Measurements from ENCODE around the gene UBB. TPM values are rescaled to one million over a fixed set of nuclear protein-coding genes. Genes with fewer than 3 reads are reported as not detected.
A peak's percentile ranks its signal among the peaks of the same experiment; 100 is the strongest.
"Not testable (repeated sequence)": the region's sequence is repeated elsewhere in the genome, so short reads cannot be mapped to it uniquely, and the experiment has no call there.

UBB gene
- total RNA-seq, 4 donors from 2014 or later: 697 to 982 (median 790) TPM

DNA sequence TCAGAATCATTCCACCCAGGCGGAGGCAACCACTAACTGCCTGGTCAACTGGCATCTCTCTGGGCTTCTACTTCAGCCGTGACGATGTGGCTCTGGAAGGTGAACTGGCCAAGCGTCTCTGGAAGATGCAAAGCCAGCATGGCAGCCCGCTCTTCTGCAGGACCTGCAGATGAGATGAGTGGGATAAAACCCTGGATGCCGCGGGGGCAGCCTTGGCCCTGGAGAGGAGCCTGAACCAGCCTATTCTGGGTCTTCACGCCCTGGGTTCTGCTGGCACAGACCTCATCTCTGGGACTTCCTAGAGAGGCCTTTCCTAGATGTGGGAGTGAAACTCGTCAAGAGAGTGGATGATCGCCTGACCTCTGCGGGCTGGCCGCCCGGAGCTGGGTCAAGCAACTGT, 10.6 kb downstream of the UBB start:
- Histone ChIP-seq H3K4me1 (peaks cover 0 to 11% (median 0%) of the 10 kb centered on the region in 3 donors), H3K4me3 (no peak overlapping the region), H3K9me3 (no peaks in the 10 kb centered on the region), H3K27ac (no peak overlapping the region), H3K36me3 (no peaks in the 10 kb centered on the region), H3K27me3 (no peaks in the 10 kb centered on the region)
- 100% methylated on average over 1 to 3 of the region's 13 CpGs for WGBS, 2 donors (ENCODE audit: low coverage in 1 of 2)
- ATAC-seq: no peak
- TF ChIP-seq POLR2AphosphoS5 (IDR thresholded peaks at IDR 0.05) (no peak), EP300 (IDR thresholded peaks at IDR 0.05) (no peak), POLR2A (IDR thresholded peaks at IDR 0.05) (no peak)
- TF ChIP-seq, protein P1, sequence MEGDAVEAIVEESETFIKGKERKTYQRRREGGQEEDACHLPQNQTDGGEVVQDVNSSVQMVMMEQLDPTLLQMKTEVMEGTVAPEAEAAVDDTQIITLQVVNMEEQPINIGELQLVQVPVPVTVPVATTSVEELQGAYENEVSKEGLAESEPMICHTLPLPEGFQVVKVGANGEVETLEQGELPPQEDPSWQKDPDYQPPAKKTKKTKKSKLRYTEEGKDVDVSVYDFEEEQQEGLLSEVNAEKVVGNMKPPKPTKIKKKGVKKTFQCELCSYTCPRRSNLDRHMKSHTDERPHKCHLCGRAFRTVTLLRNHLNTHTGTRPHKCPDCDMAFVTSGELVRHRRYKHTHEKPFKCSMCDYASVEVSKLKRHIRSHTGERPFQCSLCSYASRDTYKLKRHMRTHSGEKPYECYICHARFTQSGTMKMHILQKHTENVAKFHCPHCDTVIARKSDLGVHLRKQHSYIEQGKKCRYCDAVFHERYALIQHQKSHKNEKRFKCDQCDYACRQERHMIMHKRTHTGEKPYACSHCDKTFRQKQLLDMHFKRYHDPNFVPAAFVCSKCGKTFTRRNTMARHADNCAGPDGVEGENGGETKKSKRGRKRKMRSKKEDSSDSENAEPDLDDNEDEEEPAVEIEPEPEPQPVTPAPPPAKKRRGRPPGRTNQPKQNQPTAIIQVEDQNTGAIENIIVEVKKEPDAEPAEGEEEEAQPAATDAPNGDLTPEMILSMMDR (IDR thresholded peaks at IDR 0.05): no peak

DNA sequence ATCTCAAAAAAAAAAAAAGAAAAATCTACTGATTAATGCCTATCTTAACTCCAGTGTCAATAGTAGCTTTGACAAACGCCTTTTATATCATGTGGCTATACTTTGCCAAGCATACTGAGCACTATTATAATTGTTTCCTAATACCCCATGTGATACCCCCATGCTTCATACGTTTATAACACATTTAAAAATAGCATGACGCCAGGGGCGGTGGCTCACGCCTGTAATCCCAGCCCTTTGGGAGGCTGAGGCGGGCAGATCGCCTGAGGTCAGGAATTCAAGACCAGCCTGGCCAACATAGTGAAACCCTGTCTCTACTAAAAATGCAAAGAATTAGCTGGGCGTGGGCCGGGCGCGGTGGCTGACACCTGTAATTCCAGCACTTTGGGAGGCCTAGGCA, 11.6 kb downstream of the UBB start:
- H3K27ac ChIP-seq, H3K36me3 ChIP-seq, H3K9me3 ChIP-seq, H3K4me1 ChIP-seq, H3K27me3 ChIP-seq, ATAC-seq, H3K4me3 ChIP-seq: not testable (repeated sequence)
- WGBS, 2 donors (ENCODE audit: low coverage in 1 of 2): 76 to 92% methylated on average over 4 to 8 of the region's 11 CpGs

DNA sequence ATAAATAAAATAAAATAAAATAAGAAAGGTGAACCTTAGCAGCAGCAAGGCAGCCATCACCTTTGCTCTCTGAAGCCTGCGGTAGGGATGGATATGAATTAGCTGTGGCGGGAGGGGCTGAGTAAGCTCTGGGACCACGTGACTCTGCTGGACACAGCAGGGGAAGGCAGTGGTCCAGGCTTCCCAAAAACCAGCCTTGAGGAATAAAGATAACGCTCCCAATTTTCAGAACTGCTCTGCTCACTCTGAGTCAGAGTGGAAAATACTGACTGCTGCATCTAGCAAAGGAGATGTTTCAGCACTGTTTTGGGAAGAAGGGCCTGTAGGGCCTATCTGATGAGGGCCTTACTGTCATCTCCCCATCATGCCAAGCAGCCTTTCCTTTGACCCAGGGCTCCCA, 15.0 kb downstream of the UBB start:
- not testable (repeated sequence) for H3K4me3 ChIP-seq, H3K27ac ChIP-seq, H3K27me3 ChIP-seq, H3K9me3 ChIP-seq, H3K4me1 ChIP-seq, H3K36me3 ChIP-seq
- 30% methylated on average over 4 of the region's 4 CpGs; no CpG with 5 or more reads in 1 of the 2 donors for WGBS, 2 donors (ENCODE audit: low coverage in 1 of 2)
- peak; percentile 89 for ATAC-seq

DNA sequence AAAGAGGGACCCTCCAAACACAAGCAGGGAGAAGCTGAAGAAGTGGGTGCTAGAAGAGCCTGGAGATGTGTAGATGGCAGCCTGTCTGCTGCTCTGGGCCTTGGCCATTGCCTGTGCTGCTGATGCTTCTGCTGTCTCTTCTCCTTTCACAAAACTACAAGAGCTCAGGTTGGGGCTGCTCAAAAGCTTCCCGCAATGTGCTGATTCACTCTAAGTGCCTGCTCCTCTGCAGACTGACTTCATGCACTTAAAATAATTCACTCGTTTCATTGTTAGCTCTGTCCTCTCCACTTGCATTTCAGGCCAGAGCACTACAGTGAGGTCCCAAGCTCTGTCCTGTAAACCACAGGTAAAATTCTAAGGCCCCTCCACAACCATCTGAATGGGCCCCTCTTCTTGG, 15.8 kb downstream of the UBB start:
- WGBS, 2 donors (ENCODE audit: low coverage in 1 of 2): 50 to 83% methylated on average over 2 of the region's 2 CpGs
- not testable (repeated sequence) for H3K9me3 ChIP-seq, H3K4me1 ChIP-seq, ATAC-seq, H3K4me3 ChIP-seq, H3K27ac ChIP-seq, H3K27me3 ChIP-seq, H3K36me3 ChIP-seq

DNA sequence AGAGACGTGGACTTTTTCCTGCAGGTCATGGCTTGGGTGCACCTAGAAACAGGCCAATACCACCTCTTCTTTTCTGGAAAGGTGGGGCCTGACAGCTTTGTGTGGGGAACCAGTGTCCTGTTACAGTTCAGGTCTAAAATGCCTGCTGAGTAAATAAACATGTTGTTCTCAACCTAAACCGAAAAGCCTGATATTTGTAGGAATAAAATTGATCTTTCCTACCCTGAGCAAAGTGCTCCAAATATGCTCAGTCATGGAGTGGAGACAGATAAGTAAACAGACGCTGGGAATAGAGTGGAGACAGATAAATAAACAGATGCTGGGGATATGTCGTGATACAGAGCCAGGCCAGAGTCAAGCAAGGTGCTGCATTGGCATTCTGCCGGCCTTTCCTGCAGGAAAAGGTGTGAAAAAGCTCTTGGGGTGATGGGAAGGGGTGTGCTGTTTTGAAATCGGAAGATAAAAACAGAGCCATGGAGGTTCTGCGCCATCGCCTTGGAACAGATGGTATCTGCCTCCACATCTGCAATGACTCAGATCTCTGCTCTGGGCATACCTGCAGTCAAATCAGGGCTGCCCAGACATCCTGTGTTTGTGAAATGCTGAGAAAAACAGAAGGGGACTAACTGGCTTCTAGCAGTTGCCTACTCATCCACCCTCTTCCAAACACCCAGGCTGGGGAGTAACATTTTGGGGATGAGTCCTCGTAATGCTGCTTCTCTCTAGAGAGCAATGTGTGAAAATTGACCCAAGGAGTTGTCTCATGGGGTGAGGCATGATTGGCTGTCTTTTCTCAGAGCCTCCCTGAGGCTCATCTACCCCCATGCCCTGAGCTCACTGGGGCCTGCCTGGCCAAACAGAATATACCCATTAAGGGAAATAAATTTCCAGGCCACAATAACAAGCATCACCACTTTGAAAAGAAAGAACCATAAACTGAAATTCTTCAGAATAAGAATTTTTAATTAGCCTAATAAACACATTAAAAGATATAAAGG, 17.7 kb downstream of the UBB start:
- Histone ChIP-seq H3K4me1 (no peaks in the 10 kb centered on the region), H3K4me3 (no peak overlapping the region), H3K27ac (no peak overlapping the region), H3K9me3 (no peaks in the 10 kb centered on the region), H3K27me3 (peaks cover 5% of the 10 kb centered on the region), H3K36me3 (no peaks in the 10 kb centered on the region)
- TF ChIP-seq POLR2AphosphoS5 (IDR thresholded peaks at IDR 0.05) (no peak), POLR2A (IDR thresholded peaks at IDR 0.05) (no peak), EP300 (IDR thresholded peaks at IDR 0.05) (no peak)
- TF ChIP-seq, protein P1 (IDR thresholded peaks at IDR 0.05): no peak
- 48 to 53% methylated on average over 7 to 8 of the region's 9 CpGs for WGBS, 2 donors (ENCODE audit: low coverage in 1 of 2)
- no peak for ATAC-seq

DNA sequence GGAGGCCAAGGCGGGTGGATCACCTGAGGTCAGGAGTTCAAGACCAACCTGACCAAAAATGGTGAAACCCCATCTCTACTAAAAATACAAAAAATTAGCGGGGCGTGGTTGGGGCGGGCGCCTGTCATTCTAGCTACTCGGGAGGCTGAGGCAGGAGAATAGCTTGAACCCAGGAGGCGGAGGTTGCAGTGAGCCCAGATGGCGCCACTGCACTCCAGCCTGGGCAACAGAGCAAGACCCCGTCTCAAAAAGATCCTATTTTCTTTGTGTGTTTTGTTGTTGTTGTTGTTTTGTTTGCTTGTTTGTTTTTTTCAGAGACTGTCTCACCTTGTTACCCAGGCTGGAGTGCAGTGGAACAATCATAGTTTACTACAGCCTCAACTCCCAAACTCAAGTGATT, 23.0 kb downstream of the UBB start:
- WGBS, 2 donors (ENCODE audit: low coverage in 1 of 2): 87 to 100% methylated on average over 5 to 9 of the region's 9 CpGs
- H3K36me3 ChIP-seq, H3K27ac ChIP-seq, H3K9me3 ChIP-seq, H3K4me3 ChIP-seq, ATAC-seq: not testable (repeated sequence)
- Histone ChIP-seq H3K4me1 (peaks cover 0 to 24% (median 3%) of the 10 kb centered on the region in 3 donors), H3K27me3 (peaks cover 18% of the 10 kb centered on the region)
